Neural cell (in vitro differentiated cells): Measurements from ENCODE around the gene MCOLN1. TPM values are rescaled to one million over a fixed set of nuclear protein-coding genes. Genes with fewer than 3 reads are reported as not detected.

Source experiments
- H2AFZ ChIP-seq: fragments of 200-600, 300-800 bp; sonication (generic), shearing (Covaris generic); 2 replicates; pipeline ENCODE4 v1.6.0; 2014; ENCODE audit warnings: low read depth, mild to moderate bottlenecking, antibody characterized with exemption, low read length, moderate library complexity
- H3F3A ChIP-seq: fragments of 200-600 bp; shearing (Covaris generic); 2 replicates; pipeline ENCODE4 v1.6.1; 2016; ENCODE audit warnings: mild to moderate bottlenecking, moderate library complexity, mixed read lengths, antibody characterized with exemption, low read length; ENCODE audit not compliant: insufficient read depth, poor library complexity, severe bottlenecking
- H3K27ac ChIP-seq: fragments of 200-600, 300-800 bp; sonication (generic), shearing (Covaris generic); 2 replicates; pipeline ENCODE4 v1.5.1; 2014; ENCODE audit warnings: mild to moderate bottlenecking, low read length, moderate library complexity
- H3K27me3 ChIP-seq: fragments of 300-800, 200-600 bp; sonication (generic), shearing (Covaris generic); 2 replicates; pipeline ENCODE4 v1.6.0; 2014; ENCODE audit warnings: mild to moderate bottlenecking, low read depth, low read length, moderate library complexity; ENCODE audit not compliant: insufficient read depth
- H3K36me3 ChIP-seq: fragments of 300-800, 200-600 bp; sonication (generic), shearing (Covaris generic); 2 replicates; pipeline ENCODE4 v1.5.1; 2014; ENCODE audit warnings: mild to moderate bottlenecking, antibody characterized with exemption, low read length, moderate library complexity; ENCODE audit not compliant: insufficient read depth
- H3K4me2 ChIP-seq: fragments of 300-800, 200-600 bp; sonication (generic), shearing (Covaris generic); 2 replicates; pipeline ENCODE4 v1.6.0; 2014; ENCODE audit warnings: mild to moderate bottlenecking, low read length
- H3K4me3 ChIP-seq: fragments of 300-800, 200-600 bp; sonication (generic), shearing (Covaris generic); 2 replicates; pipeline ENCODE4 v1.5.1; 2014; ENCODE audit warnings: mild to moderate bottlenecking, low read length, moderate library complexity
- H3K79me2 ChIP-seq: fragments of 200-600 bp; shearing (Covaris generic); replicated peaks from 2 replicates; pipeline ENCODE4 v1.6.0; 2014; ENCODE audit warnings: mild to moderate bottlenecking, low read length, moderate library complexity; ENCODE audit not compliant: insufficient read depth
- H3K9ac ChIP-seq: fragments of 300-800, 200-600 bp; sonication (generic), shearing (Covaris generic); 2 replicates; pipeline ENCODE4 v1.6.1; 2016; ENCODE audit warnings: mild to moderate bottlenecking, low read length, mixed read lengths
- H3K9me2 ChIP-seq: fragments of 200-600 bp; shearing (Covaris generic); 2 replicates; pipeline ENCODE4 v1.6.1; 2016; ENCODE audit warnings: mild to moderate bottlenecking, low read length, mixed read lengths; ENCODE audit not compliant: insufficient read depth
- H3K9me3 ChIP-seq: fragments of 200-600, 300-800 bp; sonication (generic), shearing (Covaris generic); 2 replicates; pipeline ENCODE4 v1.6.1; 2016; ENCODE audit warnings: mild to moderate bottlenecking, mixed run types, low read length, moderate library complexity, mixed read lengths
- H4K20me1 ChIP-seq: fragments of 200-600 bp; shearing (Covaris generic); 2 replicates; pipeline ENCODE4 v1.6.1; 2016; ENCODE audit warnings: mild to moderate bottlenecking, mixed run types; ENCODE audit not compliant: insufficient read depth
- EP300 ChIP-seq: fragments of 450-650 bp; conservative IDR thresholded peaks from 2 replicates; pipeline ENCODE4 v1.6.1; 2014; ENCODE audit warnings: antibody characterized with exemption, mild to moderate bottlenecking, moderate library complexity; ENCODE audit not compliant: poor library complexity, severe bottlenecking
- EZH2 ChIP-seq: fragments of 200-600, 300-800 bp; shearing (Covaris generic), sonication (generic); IDR thresholded peaks from 2 replicates; pipeline ENCODE4 v1.6.1; 2014; ENCODE audit warnings: antibody characterized with exemption, low read length, borderline replicate concordance, mild to moderate bottlenecking; ENCODE audit not compliant: insufficient read depth, poor library complexity, severe bottlenecking
- MXI1 ChIP-seq: fragments of 450-650 bp; conservative IDR thresholded peaks from 2 replicates; pipeline ENCODE4 v1.6.1; 2014; ENCODE audit warnings: antibody characterized with exemption, mild to moderate bottlenecking; ENCODE audit not compliant: poor library complexity, severe bottlenecking
- POLR2AphosphoS5 ChIP-seq: IDR thresholded peaks from 2 replicates; pipeline ENCODE4 v1.6.1; 2012
- RAD21 ChIP-seq: fragments of 450-650 bp; conservative IDR thresholded peaks from 2 replicates; pipeline ENCODE4 v1.6.1; 2014; ENCODE audit warnings: antibody characterized with exemption, mild to moderate bottlenecking, moderate library complexity
- SMC3 ChIP-seq: fragments of 450-650 bp; conservative IDR thresholded peaks from 2 replicates; pipeline ENCODE4 v1.6.1; 2014; ENCODE audit warnings: antibody characterized with exemption, mild to moderate bottlenecking, moderate library complexity; ENCODE audit not compliant: poor library complexity
- TAF1 ChIP-seq: IDR thresholded peaks from 2 replicates; pipeline ENCODE4 v1.6.1; 2012; ENCODE audit warnings: low read depth
- polyA plus RNA-seq: library from polyadenylated mRNA; depleted of rRNA; stranded (reverse); fragments of >200 nt; gene quantifications from 2 replicates; pipeline ENCODE4 v1.2.3, GENCODE V29; 2014
- TF ChIP-seq, protein P1 (sequence below): fragments of 450-650 bp; IDR thresholded peaks from 2 replicates; pipeline ENCODE4 v1.5.1; 2014; ENCODE audit warnings: antibody characterized with exemption, mild to moderate bottlenecking, moderate library complexity; ENCODE audit not compliant: poor library complexity, severe bottlenecking
- TF ChIP-seq, protein P2 (sequence below): IDR thresholded peaks from 2 replicates; pipeline ENCODE4 v1.6.1; 2012; ENCODE audit warnings: borderline replicate concordance

The MCOLN1 gene
- polyA plus RNA-seq, 1 donor from 2014 or later, result 16.9 TPM

DNA sequence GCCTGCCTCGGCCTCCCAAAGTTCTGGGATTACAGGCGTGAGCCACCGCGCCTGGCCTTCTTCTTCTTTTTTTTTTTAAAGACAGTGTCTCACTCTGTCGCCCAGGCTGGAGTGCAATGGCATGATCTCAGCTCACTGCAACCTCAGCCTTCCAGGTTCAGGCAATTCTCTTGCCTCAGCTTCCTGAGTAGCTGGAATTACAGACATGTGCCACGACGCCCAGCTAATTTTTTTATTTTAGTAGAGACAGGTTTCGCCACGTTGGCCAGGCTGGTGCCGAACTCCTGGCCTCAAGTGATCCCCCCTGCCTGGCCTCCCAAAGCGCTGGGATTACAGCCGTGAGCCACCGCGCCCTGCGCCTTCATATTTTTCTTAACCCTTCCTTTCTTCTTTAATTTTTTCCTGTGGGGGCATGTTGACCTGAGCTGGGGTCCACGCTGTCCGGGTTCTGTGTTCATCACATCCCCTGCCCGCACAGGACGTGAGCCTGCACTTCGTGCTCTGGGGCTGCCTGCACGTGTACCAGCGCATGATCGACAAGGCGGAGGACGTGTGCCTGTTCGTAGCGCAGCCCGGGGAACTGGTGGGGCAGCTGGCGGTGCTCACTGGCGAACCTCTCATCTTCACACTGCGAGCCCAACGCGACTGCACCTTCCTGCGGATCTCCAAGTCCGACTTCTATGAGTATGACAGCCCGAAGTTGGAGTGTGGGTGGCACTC is 27.2 kb downstream of the MCOLN1 start:
- no peaks in the 10 kb centered on the region for H3K27me3 ChIP-seq
- no peak overlapping the region for H3K9ac ChIP-seq
- no peak for TF ChIP-seq EZH2
- TF ChIP-seq RAD21, result no peak
- H3K36me3 ChIP-seq, result peaks cover 2% of the 10 kb centered on the region
- no peaks in the 10 kb centered on the region for H4K20me1 ChIP-seq
- H3K4me3 ChIP-seq, result no peak overlapping the region
- no peaks in the 10 kb centered on the region for H3K9me3 ChIP-seq
- no peak overlapping the region for H2AFZ ChIP-seq
- H3F3A ChIP-seq, result no peaks in the 10 kb centered on the region
- no peak overlapping the region for H3K4me2 ChIP-seq
- H3K9me2 ChIP-seq, result no peaks in the 10 kb centered on the region
- H3K27ac ChIP-seq, result no peak overlapping the region
- H3K79me2 ChIP-seq, result no peaks in the 10 kb centered on the region

DNA sequence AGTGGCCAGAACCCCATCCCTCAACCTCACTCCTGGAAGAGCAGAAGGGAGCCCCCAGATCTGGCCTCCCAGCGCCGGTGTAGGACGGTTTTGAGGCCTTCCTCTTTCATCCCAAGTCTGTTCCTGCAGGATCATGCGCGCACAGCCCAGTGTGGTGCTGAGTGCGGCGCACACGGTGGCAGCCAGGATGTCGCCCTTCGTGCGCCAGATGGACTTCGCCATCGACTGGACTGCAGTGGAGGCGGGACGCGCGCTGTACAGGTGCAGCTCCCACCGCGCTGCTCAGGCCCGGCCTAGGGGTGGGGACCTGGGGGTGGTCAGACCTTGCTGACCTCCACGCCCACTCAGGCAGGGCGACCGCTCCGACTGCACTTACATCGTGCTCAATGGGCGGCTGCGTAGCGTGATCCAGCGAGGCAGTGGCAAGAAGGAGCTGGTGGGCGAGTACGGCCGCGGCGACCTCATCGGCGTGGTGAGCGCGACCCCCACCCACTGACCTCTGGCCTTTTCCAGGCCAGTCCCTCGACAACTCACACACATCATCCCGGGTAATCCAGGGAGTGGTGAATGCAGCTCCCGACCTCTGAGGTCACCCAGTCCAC is 27.8 kb downstream of the MCOLN1 start:
- H3F3A ChIP-seq, result no peaks in the 10 kb centered on the region
- no peak overlapping the region for H3K9ac ChIP-seq
- H3K27me3 ChIP-seq, result no peaks in the 10 kb centered on the region
- peak overlapping the region; percentile 57 for H3K4me3 ChIP-seq
- H3K36me3 ChIP-seq, result peaks cover 6% of the 10 kb centered on the region
- no peak overlapping the region for H3K4me2 ChIP-seq
- no peaks in the 10 kb centered on the region for H3K9me2 ChIP-seq
- no peaks in the 10 kb centered on the region for H3K9me3 ChIP-seq
- H3K27ac ChIP-seq, result no peak overlapping the region
- H4K20me1 ChIP-seq, result no peaks in the 10 kb centered on the region
- TF ChIP-seq, protein P1, sequence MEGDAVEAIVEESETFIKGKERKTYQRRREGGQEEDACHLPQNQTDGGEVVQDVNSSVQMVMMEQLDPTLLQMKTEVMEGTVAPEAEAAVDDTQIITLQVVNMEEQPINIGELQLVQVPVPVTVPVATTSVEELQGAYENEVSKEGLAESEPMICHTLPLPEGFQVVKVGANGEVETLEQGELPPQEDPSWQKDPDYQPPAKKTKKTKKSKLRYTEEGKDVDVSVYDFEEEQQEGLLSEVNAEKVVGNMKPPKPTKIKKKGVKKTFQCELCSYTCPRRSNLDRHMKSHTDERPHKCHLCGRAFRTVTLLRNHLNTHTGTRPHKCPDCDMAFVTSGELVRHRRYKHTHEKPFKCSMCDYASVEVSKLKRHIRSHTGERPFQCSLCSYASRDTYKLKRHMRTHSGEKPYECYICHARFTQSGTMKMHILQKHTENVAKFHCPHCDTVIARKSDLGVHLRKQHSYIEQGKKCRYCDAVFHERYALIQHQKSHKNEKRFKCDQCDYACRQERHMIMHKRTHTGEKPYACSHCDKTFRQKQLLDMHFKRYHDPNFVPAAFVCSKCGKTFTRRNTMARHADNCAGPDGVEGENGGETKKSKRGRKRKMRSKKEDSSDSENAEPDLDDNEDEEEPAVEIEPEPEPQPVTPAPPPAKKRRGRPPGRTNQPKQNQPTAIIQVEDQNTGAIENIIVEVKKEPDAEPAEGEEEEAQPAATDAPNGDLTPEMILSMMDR, result no peak
- TF ChIP-seq, protein P2, sequence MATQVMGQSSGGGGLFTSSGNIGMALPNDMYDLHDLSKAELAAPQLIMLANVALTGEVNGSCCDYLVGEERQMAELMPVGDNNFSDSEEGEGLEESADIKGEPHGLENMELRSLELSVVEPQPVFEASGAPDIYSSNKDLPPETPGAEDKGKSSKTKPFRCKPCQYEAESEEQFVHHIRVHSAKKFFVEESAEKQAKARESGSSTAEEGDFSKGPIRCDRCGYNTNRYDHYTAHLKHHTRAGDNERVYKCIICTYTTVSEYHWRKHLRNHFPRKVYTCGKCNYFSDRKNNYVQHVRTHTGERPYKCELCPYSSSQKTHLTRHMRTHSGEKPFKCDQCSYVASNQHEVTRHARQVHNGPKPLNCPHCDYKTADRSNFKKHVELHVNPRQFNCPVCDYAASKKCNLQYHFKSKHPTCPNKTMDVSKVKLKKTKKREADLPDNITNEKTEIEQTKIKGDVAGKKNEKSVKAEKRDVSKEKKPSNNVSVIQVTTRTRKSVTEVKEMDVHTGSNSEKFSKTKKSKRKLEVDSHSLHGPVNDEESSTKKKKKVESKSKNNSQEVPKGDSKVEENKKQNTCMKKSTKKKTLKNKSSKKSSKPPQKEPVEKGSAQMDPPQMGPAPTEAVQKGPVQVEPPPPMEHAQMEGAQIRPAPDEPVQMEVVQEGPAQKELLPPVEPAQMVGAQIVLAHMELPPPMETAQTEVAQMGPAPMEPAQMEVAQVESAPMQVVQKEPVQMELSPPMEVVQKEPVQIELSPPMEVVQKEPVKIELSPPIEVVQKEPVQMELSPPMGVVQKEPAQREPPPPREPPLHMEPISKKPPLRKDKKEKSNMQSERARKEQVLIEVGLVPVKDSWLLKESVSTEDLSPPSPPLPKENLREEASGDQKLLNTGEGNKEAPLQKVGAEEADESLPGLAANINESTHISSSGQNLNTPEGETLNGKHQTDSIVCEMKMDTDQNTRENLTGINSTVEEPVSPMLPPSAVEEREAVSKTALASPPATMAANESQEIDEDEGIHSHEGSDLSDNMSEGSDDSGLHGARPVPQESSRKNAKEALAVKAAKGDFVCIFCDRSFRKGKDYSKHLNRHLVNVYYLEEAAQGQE, result no peak
- no peak for TF ChIP-seq RAD21
- no peak for TF ChIP-seq TAF1
- TF ChIP-seq EZH2, result no peak
- TF ChIP-seq EP300, result no peak
- TF ChIP-seq POLR2AphosphoS5, result no peak
- TF ChIP-seq MXI1, result no peak
- no peak for TF ChIP-seq SMC3
- H2AFZ ChIP-seq, result no peak overlapping the region
- H3K79me2 ChIP-seq, result no peaks in the 10 kb centered on the region
